H1 (cell line): ENCODE measurements around the gene HBB. TPM values are rescaled to one million over a fixed set of nuclear protein-coding genes. Genes with fewer than 3 reads are reported as not detected.

Source experiments
- CTCF ChIA-PET: fragments of 300-600 bp; sonication (Branson Sonifier 250); formaldehyde crosslinking; loops from one replicate; lab custom pipeline; 2021; ENCODE audit not compliant: partially characterized antibody; lab: Charles Lee
- POLR2A ChIA-PET: fragments of 300-600 bp; sonication (Branson Sonifier 250); formaldehyde crosslinking; loops from one replicate; lab custom pipeline; 2021; ENCODE audit warnings: inconsistent platforms; ENCODE audit not compliant: partially characterized antibody; lab: Charles Lee
- DNase-seq, 2 experiments: peaks; one replicate each; pipeline versions ENCODE4 v3.0.0 to v3.0.0-alpha.2; 2010 to 2022; ENCODE audit warnings: low spot score in 2 of 2, low read depth in 1 of 2, mixed read lengths in 1 of 2
- FAIRE-seq: peaks from 2 replicates; lab custom pipeline; 2011; peaks lifted over from hg19 to GRCh38; lab: Jason Lieb, UNC
- H2AFZ ChIP-seq: 2 replicates; pipeline ENCODE4 v1.8.1; 2012; ENCODE audit warnings: low read length, inconsistent platforms
- H2AK5ac ChIP-seq: 2 replicates; pipeline ENCODE4 v1.6.1; 2013; ENCODE audit warnings: low read depth, low read length
- H2BK120ac ChIP-seq: replicated peaks from 2 replicates; pipeline ENCODE3; 2013; ENCODE audit warnings: low read depth, low read length, inconsistent platforms
- H2BK12ac ChIP-seq: 2 replicates; pipeline ENCODE4 v1.6.1; 2013; ENCODE audit warnings: low read depth, low read length
- H2BK15ac ChIP-seq: 2 replicates; pipeline ENCODE4 v1.6.1; 2013; ENCODE audit warnings: low read length
- H2BK20ac ChIP-seq: 2 replicates; pipeline ENCODE4 v1.6.1; 2013; ENCODE audit warnings: low read length
- H2BK5ac ChIP-seq: 2 replicates; pipeline ENCODE4 v1.6.1; 2013; ENCODE audit warnings: low read depth, low read length
- H3K14ac ChIP-seq: 2 replicates; pipeline ENCODE4 v1.6.1; 2013; ENCODE audit warnings: inconsistent platforms; ENCODE audit not compliant: insufficient read length
- H3K18ac ChIP-seq: 2 replicates; pipeline ENCODE4 v1.6.1; 2013; ENCODE audit warnings: low read length; ENCODE audit errors: extremely low read depth
- H3K23ac ChIP-seq: 2 replicates; pipeline ENCODE4 v1.6.1; 2013; ENCODE audit warnings: inconsistent platforms; ENCODE audit not compliant: insufficient read length
- H3K23me2 ChIP-seq: 2 replicates; pipeline ENCODE4 v1.6.1; 2013; ENCODE audit warnings: low read depth, low read length
- H3K27ac ChIP-seq: 2 replicates; pipeline ENCODE4 v1.6.1; 2011; ENCODE audit warnings: low read depth, low read length, inconsistent platforms
- H3K27me3 ChIP-seq, 4 experiments: replicated peaks in 1 of 4; 1 replicate in 1 of 4; 2 replicates in 3 of 4; pipeline versions ENCODE4 v1.6.1 to v1.8.1; 2011 to 2013; ENCODE audit warnings: low read length in 3 of 4, mild to moderate bottlenecking in 3 of 4, inconsistent platforms in 2 of 4, mixed read lengths in 2 of 4, moderate library complexity in 1 of 4; ENCODE audit not compliant: control insufficient read depth in 3 of 4, insufficient read depth in 3 of 4; ENCODE audit errors: extremely low read depth in 1 of 4
- H3K36me3 ChIP-seq, 4 experiments: 2 replicates each; pipeline versions ENCODE4 v1.6.1 to v1.8.1; 2011 to 2013; ENCODE audit warnings: mild to moderate bottlenecking in 4 of 4, low read length in 3 of 4, moderate library complexity in 2 of 4, control low read depth in 1 of 4, inconsistent platforms in 1 of 4; ENCODE audit not compliant: insufficient read depth in 4 of 4, control insufficient read depth in 2 of 4
- H3K4ac ChIP-seq: replicated peaks from 2 replicates; pipeline ENCODE3; 2013; ENCODE audit warnings: low read length, low read depth, mixed read lengths, inconsistent platforms; ENCODE audit not compliant: insufficient read length
- H3K4me1 ChIP-seq, 4 experiments: replicated peaks in 1 of 4; 1 replicate in 1 of 4; 2 replicates in 3 of 4; pipeline versions ENCODE4 v1.6.1 to v1.8.1; 2011 to 2013; ENCODE audit warnings: low read length in 3 of 4, inconsistent platforms in 2 of 4, mixed read lengths in 1 of 4; ENCODE audit not compliant: insufficient read depth in 4 of 4, control insufficient read depth in 3 of 4
- H3K4me2 ChIP-seq, 2 experiments: 2 replicates each; pipeline versions ENCODE4 v1.6.1 to v1.8.1; 2011 to 2013; ENCODE audit warnings: low read depth in 2 of 2, low read length in 2 of 2, control low read depth in 1 of 2, inconsistent platforms in 1 of 2, mild to moderate bottlenecking in 1 of 2; ENCODE audit not compliant: insufficient read depth in 1 of 2
- H3K4me3 ChIP-seq, 4 experiments: fragments of 200-600, 300-600 bp in 1 of 4; sonication (generic), shearing (Covaris generic), sonication (Bioruptor Twin) in 1 of 4; 2 replicates each; pipeline versions ENCODE4 v1.5.1 to v1.8.1; 2011 to 2016; ENCODE audit warnings: low read length in 4 of 4, low read depth in 3 of 4, control low read depth in 2 of 4, inconsistent platforms in 2 of 4, mild to moderate bottlenecking in 2 of 4, mixed read lengths in 1 of 4, moderate library complexity in 1 of 4; ENCODE audit not compliant: insufficient read depth in 2 of 4; ENCODE audit errors: extremely low read depth in 1 of 4
- H3K56ac ChIP-seq: replicated peaks from 2 replicates; pipeline ENCODE3; 2013; ENCODE audit warnings: low read depth, mild to moderate bottlenecking, mixed read lengths, low read length, inconsistent platforms; ENCODE audit not compliant: insufficient read length
- H3K79me1 ChIP-seq: 2 replicates; pipeline ENCODE4 v1.6.1; 2013; ENCODE audit warnings: low read depth, low read length, control low read depth
- H3K79me2 ChIP-seq, 2 experiments: 2 replicates each; pipeline versions ENCODE4 v1.6.1 to v1.8.1; 2012 to 2013; ENCODE audit warnings: low read length in 2 of 2, mild to moderate bottlenecking in 2 of 2, inconsistent platforms in 1 of 2; ENCODE audit not compliant: insufficient read depth in 2 of 2, control insufficient read depth in 1 of 2
- H3K9ac ChIP-seq, 4 experiments: replicated peaks in 1 of 4; 1 replicate in 1 of 4; 2 replicates in 3 of 4; pipeline versions ENCODE4 v1.6.1 to v1.8.1; 2011 to 2013; ENCODE audit warnings: low read depth in 3 of 4, low read length in 3 of 4, control low read depth in 2 of 4, mild to moderate bottlenecking in 2 of 4, moderate library complexity in 2 of 4, inconsistent platforms in 1 of 4; ENCODE audit errors: extremely low read depth in 1 of 4
- H3K9me3 ChIP-seq, 2 experiments: 2 replicates each; pipeline versions ENCODE4 v1.6.1 to v1.8.1; 2012 to 2013; ENCODE audit warnings: mild to moderate bottlenecking in 2 of 2, moderate library complexity in 2 of 2, control low read depth in 1 of 2, inconsistent platforms in 1 of 2, low read depth in 1 of 2, low read length in 1 of 2, mixed read lengths in 1 of 2; ENCODE audit not compliant: insufficient read depth in 2 of 2
- H4K20me1 ChIP-seq, 2 experiments: replicated peaks in 1 of 2; 2 replicates each; pipeline versions ENCODE3 to v1.8.1; 2011 to 2013; ENCODE audit warnings: inconsistent platforms in 2 of 2, low read length in 2 of 2, mild to moderate bottlenecking in 1 of 2; ENCODE audit not compliant: insufficient read depth in 2 of 2, control insufficient read depth in 1 of 2
- H4K5ac ChIP-seq: 2 replicates; pipeline ENCODE4 v1.6.1; 2013; ENCODE audit warnings: low read length, low read depth, mixed read lengths, inconsistent platforms; ENCODE audit not compliant: insufficient read length
- H4K8ac ChIP-seq: 2 replicates; pipeline ENCODE4 v1.8.0; 2013; ENCODE audit warnings: mild to moderate bottlenecking, moderate library complexity, low read length, inconsistent platforms; ENCODE audit not compliant: insufficient read depth; ENCODE audit errors: extremely low read depth
- H4K91ac ChIP-seq: replicated peaks from 2 replicates; pipeline ENCODE3; 2013; ENCODE audit warnings: low read length, mixed read lengths, inconsistent platforms; ENCODE audit not compliant: insufficient read length
- BACH1 ChIP-seq: IDR thresholded peaks from 2 replicates; pipeline ENCODE4 v1.6.1; 2012; ENCODE audit warnings: low read length, improper control_type of control experiment
- BCL11A ChIP-seq, 2 experiments: IDR thresholded peaks; one replicate each; pipeline ENCODE4 v1.6.1; 2011; ENCODE audit warnings: low read depth in 2 of 2, low read length in 2 of 2, mild to moderate bottlenecking in 2 of 2
- CHD1 ChIP-seq: IDR thresholded peaks from 2 replicates; pipeline ENCODE4 v1.6.1; 2012; ENCODE audit warnings: low read depth, low read length, improper control_type of control experiment
- CHD2 ChIP-seq: IDR thresholded peaks from 2 replicates; pipeline ENCODE4 v1.6.1; 2012; ENCODE audit warnings: low read length, improper control_type of control experiment
- GABPA ChIP-seq: IDR thresholded peaks from 2 replicates; pipeline ENCODE4 v1.6.1; 2011; ENCODE audit warnings: mild to moderate bottlenecking, low read length, moderate library complexity, borderline replicate concordance; ENCODE audit not compliant: insufficient read depth
- KDM4A ChIP-seq: IDR thresholded peaks from one replicate; pipeline ENCODE4 v1.7.1; 2012; ENCODE audit warnings: low read depth, mild to moderate bottlenecking, moderate library complexity, low read length, inconsistent platforms; ENCODE audit not compliant: severe bottlenecking
- PHF8 ChIP-seq: fragments of 200-600 bp; sonication (generic); conservative IDR thresholded peaks from 2 replicates; pipeline ENCODE4 v1.7.1; 2012; ENCODE audit warnings: low read depth, mild to moderate bottlenecking, inconsistent platforms, low read length, moderate library complexity
- RAD21 ChIP-seq, 2 experiments: IDR thresholded peaks in 1 of 2; conservative IDR thresholded peaks in 1 of 2; 2 replicates each; pipeline ENCODE4 v1.6.1; 2011; ENCODE audit warnings: low read depth in 2 of 2, low read length in 2 of 2, improper control_type of control experiment in 1 of 2, inconsistent platforms in 1 of 2, mild to moderate bottlenecking in 1 of 2, moderate library complexity in 1 of 2
- RXRA ChIP-seq: IDR thresholded peaks from 2 replicates; pipeline ENCODE4 v1.6.1; 2011; ENCODE audit warnings: low read depth, mild to moderate bottlenecking, low read length, moderate library complexity; ENCODE audit not compliant: insufficient read depth
- SIN3A ChIP-seq, 2 experiments: IDR thresholded peaks in 1 of 2; conservative IDR thresholded peaks in 1 of 2; 2 replicates each; pipeline ENCODE4 v1.6.1; 2011 to 2012; ENCODE audit warnings: low read length in 2 of 2, improper control_type of control experiment in 1 of 2, low read depth in 1 of 2, mild to moderate bottlenecking in 1 of 2
- WGBS, 2 experiments: shearing (Covaris generic) in 1 of 2; methylation state at CpG; one replicate each; pipeline versions ENCODE4 v1.1.6 to v1.1.7; 2013 to 2015; ENCODE audit warnings: low lambda C conversion rate in 2 of 2, mixed read lengths in 2 of 2, inconsistent platforms in 1 of 2, low coverage in 1 of 2, missing lambda C conversion rate in 1 of 2; ENCODE audit not compliant: insufficient replicate concordance in 2 of 2, insufficient coverage in 1 of 2, insufficient read length in 1 of 2; ENCODE audit errors: extremely low coverage in 1 of 2, missing lambda C conversion rate in 1 of 2; 5-methylcytosine and 5-hydroxymethylcytosine counted together
- polyA plus RNA-seq, 7 experiments: library from polyadenylated mRNA; depleted of rRNA in 3 of 7; stranded (reverse) in 5 of 7; unstranded in 2 of 7; fragments of >200 nt in 5 of 7; fragments of 200-250 nt in 2 of 7; gene quantifications; 1 replicate in 5 of 7; 2 replicates in 1 of 7; 4 replicates in 1 of 7; pipeline versions ENCODE4 v1.2.1 to v1.2.3, GENCODE V29; 2011 to 2013; ENCODE audit warnings: missing spikeins in 2 of 7, mixed read lengths in 2 of 7
- total RNA-seq: library from RNA; stranded (reverse); fragmentation: NEBNext Ultra II Directional; extraction: Animal tissue kit (Norgen Biotek cat#: 25700); gene quantifications from 2 replicates; pipeline ENCODE4 v1.2.1, GENCODE V29; 2021

Gene HBB
- total and polyA plus RNA-seq, 2 of the 8 experiments (the other 6 are each of a cell fraction or from before 2014, with no cell fraction given): not detected

DNA sequence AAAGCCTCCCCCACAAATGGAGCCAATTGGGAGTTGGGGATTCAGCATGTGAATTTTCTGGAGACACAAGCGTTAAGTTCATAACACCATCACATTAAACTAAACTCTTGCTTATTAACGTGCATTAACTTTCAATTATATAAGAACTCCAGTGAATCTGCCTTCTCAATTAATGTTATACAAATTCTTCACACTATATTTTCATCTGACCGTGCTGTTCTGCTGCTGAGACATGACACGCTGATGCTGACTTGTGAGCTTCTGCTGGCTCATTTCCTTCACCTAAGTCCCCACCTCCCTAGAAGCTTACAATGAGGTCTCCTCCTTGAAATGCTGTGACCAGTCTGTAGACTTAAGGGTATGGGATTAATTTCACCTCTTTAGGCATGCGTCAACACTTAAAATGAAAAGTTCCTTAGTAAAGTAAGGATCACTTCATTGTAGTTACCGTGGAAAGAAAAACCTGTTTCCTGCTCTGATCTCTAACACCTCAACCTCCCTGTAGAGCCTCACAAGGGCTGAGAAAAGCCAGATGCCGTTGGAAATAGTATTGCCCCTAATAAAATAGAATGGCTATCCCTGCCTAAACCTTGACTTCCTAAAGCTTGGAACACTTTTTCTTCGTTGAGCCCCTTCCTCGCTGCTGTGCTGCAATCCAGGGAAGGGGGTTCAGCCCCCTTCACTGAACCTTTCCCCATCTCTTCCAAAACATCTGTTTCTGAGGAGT lies 25.5 kb upstream of the HBB start:
- POLR2A ChIA-PET: no interaction called here
- Histone ChIP-seq H2BK20ac (no peak overlapping the region), H2AFZ (no peak overlapping the region), H2BK120ac (no peak overlapping the region), H3K14ac (no peak overlapping the region), H3K79me2 (no peaks in the 10 kb centered on the region), H4K20me1 (no peaks in the 10 kb centered on the region), H3K4me3 (no peak overlapping the region), H3K23me2 (no peaks in the 10 kb centered on the region), H3K9me3 (no peaks in the 10 kb centered on the region), H3K4ac (no peak overlapping the region), H3K18ac (no peak overlapping the region), H3K27ac (no peak overlapping the region), H3K36me3 (no peaks in the 10 kb centered on the region), H4K8ac (no peak overlapping the region), H4K91ac (no peak overlapping the region), H3K4me2 (no peak overlapping the region), H2BK15ac (no peak overlapping the region), H3K23ac (no peak overlapping the region), H3K79me1 (no peaks in the 10 kb centered on the region), H4K5ac (no peak overlapping the region), H3K56ac (no peak overlapping the region), H3K27me3 (peaks cover 0 to 1% (median 0%) of the 10 kb centered on the region in 4 experiments; a peak in 3 of 7 replicates), H2AK5ac (no peak overlapping the region), H2BK12ac (0 out of 2 replicates have a peak overlapping the region, but pooled peaks have one; percentile 75), H3K4me1 (0 out of 7 replicates have a peak, but pooled peaks cover 0 to 4% (median 0%) of the 10 kb centered on the region in 4 experiments), H3K9ac (no peak overlapping the region), H2BK5ac (no peak overlapping the region)
- CTCF ChIA-PET: no interaction called here
- FAIRE-seq: no peak
- no peak for DNase-seq
- TF ChIP-seq PHF8: no peak
- no peak for TF ChIP-seq CHD2
- TF ChIP-seq GABPA: no peak
- no peak for TF ChIP-seq RXRA
- TF ChIP-seq BACH1: no peak
- TF ChIP-seq RAD21 (IDR thresholded peaks at IDR 0.05 in 1 of 2, conservative IDR thresholded peaks at IDR 0.05 in 1 of 2; ENCODE audit: low read depth in 2 of 2, low read length in 2 of 2): no peak
- no peak for TF ChIP-seq KDM4A
- no peak for TF ChIP-seq SIN3A (conservative IDR thresholded peaks at IDR 0.05 in 1 of 2, IDR thresholded peaks at IDR 0.05 in 1 of 2; ENCODE audit: low read depth in 1 of 2, low read length in 2 of 2)
- no peak for TF ChIP-seq CHD1
- TF ChIP-seq BCL11A (IDR thresholded peaks at IDR 0.05; ENCODE audit: low read depth in 2 of 2, low read length in 2 of 2): no peak
- 91% methylated on average over 9 of the region's 9 CpGs; no CpG with 5 or more reads in 1 of the 2 experiments for WGBS, 2 experiments
